SKM-1 treated with dmso at 0.1 percent for 144 hours (cell line): ENCODE measurements around the gene ST7L.

Source experiments
- DNase-seq: peaks from one replicate; lab custom pipeline; 2025; ENCODE audit not compliant: unreplicated experiment; lab: John Stamatoyannopoulos, UW

ST7L gene

DNA sequence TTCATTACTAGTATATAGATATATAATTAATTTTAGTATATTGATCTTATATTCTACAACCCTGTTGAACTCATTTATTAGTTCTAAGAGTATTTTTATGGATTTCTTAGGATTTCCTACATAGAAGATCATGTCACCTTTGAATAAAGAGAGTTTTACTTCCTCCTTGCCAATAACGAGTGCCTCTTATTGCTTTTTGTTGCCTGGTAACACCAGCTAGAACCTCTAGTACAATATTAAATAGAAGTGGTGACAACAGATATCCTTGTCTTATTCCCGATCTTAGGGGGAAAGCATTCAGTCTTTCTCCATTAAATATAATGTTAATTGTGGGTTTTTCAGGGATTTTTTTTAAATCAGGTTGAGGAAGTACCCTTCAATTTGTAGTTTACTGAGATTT, 69.4 kb downstream of the ST7L start:
- no peak for DNase-seq

DNA sequence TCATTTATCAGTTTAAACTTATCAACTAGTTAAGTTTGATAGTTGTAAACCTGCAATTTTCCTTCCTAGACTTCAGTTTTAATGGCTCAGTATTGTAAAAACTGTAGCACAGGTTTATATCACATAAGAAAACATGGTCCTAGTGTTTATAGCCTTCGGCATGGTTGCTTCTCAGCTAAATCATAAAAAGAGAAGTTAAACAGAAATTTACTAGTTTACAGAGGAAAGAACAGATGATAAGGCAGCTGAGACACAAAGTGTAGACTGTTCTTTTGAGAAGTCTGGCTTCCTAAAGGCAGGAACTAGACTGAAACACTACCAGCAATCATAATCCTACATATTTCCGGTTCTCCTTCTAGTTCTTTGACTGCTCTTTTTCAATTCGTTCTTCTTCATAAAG, 70.4 kb downstream of the ST7L start:
- DNase-seq = no peak

DNA sequence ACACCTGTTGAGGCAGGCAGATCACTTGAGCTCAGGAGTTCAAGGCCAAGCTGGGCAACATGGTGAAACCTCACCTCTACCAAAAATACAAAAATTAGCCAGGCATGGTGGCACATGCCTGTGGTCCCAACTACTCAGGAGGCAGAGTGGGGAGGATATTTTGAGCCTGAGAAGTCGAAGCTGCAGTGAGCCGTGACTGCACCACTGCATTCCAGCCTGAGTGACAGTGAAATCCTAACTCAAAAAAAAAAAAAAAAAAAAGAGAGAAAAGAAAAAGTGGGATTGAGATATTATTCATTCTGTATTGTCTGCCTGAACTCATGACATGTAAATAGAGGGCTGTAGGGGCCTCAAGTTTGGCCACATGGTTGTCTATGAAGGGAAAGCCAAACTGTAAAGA, 72.9 kb downstream of the ST7L start:
- no peak for DNase-seq

DNA sequence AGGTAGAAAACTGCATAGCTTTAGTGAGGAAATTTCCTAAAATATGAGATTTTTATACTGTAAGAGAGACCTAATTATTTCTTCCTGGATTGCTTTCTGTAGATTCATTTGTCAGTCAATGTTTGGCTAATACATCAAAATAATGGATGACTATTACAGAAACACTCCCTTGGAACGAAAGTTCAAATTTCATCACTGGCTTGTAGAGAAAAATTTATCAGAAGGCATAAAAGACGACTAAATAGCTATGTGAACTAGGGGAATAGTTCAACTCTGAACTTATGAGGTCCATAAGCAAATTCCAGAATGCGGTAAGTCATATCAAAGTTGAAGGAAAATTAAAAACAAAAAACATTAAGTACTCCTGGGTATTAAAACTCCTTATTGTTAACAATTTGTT, 74.2 kb downstream of the ST7L start:
- DNase-seq = no peak

DNA sequence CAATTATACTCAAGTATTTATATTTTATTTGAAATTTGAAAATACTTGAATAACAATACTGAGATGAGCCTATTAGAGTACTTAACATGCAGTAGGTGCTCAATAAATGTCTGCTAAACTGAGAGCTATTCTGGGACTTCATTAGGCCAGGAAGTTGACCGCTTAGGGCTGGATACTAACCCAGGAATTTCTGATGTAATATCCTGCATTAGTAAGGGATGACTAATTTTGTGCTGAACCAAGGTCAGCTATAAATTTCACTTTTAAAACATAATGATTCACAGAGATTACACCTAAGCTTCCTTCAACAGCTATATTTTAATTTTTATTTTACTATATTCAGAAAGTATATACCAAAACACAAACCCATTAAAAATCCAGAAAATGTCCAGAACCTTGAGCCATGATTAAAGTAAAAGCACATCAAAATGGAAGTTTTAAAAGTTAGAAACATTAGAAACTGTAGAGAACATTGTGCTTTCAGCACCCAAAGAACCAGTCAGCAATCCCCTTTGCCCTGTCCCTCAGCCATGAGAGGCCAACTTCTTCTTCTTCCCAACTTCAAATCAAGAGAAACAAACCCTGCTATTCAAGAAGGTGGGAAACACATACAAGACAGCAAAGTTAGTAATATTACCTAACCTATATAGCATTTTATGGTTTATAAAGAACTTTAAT, 74.8 kb downstream of the ST7L start:
- no peak for DNase-seq

DNA sequence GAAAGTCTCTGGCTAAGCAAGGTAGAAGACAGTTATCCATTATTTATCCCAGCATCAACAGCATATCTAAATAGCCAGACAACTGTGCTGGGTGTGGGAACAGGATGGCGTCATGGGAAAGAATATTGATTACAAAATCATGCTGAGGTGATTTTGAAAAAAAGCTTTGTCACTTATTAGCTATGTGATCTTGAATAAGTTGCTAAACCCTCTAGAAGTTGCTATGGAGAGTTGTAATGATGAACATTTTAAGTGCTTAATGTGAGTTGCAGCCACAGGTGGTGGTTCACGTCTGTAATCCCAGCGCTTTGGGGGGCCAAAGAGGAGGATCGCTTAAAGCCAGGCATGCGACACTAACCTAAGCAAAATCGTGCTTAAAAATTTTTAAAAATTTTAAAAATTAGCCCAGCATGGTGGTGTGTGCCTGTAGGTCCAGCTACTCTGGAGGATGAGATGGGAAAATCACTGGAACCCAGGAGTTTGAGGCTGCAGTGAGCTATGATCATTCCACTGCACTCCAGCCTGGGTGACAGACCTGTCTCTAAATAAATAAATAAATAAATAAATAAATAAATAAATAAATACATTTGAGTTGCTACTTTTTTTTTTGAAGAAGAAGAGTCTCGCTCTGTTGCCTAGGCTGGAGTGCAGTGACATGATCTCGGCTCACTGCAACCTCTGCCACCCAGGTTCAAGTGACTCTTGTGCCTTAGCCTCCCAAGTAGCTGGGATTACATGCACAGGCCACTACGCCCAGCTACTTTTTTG, 76.6 kb downstream of the ST7L start:
- DNase-seq = no peak

DNA sequence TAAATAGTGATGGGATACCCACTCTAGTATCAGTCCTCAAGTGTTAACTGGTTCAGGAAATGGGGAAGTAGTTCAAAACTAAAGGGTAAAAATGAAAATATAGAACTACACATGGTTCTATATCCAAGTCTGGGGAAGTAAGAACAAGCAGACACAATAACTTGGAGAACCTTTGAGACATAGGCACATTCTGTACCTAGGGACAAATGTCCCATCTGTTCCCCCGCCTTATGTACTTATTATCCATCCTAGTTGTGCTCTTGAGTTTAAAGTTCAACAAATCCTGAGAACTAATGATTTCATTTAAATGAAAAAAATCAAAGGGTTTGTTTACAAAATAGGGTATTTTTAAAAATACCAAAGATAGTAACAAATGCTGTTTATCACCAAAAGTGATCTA, 77.6 kb downstream of the ST7L start:
- no peak for DNase-seq

DNA sequence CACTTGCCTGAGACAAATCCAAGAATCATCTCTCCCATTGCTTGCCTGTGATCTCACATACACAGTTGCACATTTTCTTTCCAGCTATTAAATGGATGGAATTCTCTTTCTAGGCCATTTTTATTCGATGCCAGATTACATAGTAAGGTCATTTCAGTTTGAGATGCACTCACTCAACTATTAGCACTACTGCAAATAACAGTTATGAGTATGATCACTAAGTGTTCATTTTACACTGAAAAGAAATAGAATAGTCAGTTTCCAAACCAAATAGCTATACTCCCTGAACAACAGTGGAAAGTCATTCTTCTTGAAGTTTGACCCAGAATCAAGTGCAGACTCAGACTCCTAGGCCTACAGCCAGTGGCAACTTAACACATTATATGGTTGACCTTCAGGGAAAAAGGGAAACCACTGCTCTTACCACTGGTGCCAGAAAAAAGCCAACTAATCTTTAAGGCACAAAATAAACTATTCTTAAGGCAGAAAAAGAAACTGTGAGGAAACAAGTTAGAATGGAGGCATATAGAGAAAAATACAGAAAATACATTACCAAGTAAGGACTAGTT, 78.6 kb downstream of the ST7L start:
- no peak for DNase-seq

DNA sequence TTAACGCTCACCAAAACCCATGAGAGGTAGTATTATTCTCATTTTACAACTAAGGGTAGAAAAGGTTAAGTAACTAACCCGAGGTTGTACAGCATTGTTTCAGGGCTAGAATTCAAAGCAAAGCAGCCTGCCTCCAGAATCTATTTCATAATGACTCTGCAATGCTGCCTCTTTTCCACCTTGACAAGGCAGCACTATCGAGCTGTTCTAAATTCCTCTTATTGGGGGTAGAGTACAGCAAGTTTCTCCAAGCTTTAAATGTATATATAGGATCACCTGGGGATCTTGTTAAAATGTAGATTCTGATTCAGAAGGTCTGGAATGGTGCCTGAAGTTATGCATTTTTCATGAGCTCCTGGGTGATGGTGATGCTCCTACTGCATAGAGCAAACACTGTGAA, 80.1 kb downstream of the ST7L start:
- DNase-seq = no peak

DNA sequence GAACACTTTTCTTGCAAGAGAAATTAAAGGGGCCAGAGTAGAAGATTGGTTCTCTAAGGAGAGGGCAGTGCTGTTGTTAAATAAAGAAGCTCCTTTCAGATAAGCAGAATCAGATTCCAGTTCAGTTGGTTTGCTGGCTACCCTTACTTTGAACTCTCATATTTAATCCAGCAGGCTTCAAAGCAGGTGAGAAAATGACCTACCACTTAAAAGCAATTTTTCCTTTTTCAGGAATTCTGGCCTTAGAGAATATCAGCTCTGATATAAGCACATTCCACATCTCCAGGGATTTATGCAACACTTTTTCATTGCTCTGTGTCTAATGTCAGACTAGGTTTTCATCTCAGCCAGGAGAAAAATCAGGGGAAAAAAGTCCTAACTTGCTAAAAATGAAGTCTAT, 81.5 kb downstream of the ST7L start:
- no peak for DNase-seq

DNA sequence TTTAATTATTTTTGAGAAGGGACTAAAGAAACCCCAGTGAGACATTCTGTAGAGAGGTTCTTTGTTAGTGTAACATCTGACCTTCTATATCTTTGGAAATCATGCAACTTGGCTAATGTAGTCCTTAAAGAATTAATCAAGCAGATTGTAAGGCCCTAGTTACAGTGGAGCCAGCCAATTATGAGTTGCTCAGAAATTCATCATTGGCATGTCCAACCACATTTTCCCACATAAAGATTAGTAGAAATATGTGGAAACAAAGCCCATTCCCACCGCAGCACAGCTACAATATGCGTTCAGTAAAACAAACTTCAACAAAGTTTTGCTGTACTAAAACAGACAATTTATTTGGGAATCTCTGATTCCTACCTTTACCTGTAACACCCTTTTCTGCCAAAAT, 82.4 kb downstream of the ST7L start:
- DNase-seq = no peak

DNA sequence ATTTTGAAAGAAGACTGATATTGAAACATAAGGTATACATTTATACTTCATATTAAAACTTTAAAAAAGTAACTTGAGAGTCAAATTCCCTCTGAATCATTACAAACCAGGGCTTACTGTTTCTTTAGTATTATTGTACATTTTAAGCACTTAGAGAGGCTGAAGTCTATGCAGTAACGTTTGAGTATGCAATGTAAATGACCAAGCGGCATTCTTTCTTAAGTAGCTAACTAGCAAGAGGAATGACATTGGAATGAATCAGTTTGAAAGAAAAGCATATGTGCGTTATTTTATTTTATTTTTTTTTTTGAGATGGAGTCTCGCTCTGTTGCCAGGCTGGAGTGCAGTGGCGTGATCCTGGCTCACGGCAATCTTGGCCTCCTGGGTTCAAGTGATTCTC, 85.9 kb downstream of the ST7L start:
- DNase-seq = no peak

DNA sequence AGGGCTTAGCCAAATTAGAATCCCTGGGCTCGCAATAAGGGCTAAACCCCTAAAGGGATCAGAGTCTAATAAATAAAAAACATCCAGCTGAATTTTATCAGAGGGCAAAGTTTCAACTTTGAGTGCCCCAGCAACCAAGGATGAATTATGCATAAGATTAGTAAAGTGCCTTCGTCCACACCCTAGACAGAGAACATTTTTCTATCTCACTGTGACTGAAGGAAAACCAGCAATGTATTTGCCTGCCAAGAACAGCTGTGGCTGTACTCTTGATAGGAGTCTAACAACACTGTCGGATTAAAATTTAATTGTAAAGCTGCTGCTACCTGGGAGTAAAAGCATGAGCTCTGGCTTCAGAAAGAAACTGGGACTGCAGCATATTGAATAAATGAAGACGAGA, 86.9 kb downstream of the ST7L start:
- DNase-seq = no peak

DNA sequence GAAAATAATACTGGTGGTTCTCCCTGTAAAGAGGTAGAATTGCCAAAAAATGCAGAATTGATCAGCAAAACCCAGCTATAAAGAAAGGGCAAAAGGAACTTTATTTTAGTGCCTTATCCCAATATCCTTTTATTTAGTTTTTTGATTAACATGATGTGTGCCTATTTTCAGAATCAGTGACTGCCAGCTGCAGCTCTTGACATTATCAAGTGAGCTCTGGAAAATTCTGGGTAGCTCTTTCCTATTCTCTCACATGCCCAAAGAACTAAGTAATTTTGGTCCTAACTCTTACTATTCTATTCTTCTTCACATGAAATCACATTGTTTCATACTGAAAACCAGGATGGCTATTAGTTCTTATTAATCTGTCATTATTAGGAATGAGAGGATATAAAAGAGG, 88.1 kb downstream of the ST7L start:
- no peak for DNase-seq

DNA sequence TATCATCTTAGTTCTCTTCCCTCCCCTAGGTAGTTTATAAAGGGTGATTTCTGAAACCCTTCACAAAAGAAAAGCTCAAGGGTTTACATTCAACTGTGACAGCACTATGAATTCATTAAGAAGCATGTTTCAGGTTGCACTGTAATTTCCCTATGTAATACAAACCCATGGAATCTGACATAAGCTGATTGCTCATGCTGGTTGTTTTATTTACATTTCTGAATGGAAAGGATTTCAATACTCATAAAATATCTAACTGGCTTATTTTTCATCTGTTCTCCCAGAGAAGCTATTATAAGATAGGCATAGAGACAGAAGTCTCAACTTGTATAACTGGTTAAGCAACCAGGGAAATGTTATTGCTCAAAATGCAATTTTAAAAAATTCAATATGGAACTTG, 89.6 kb downstream of the ST7L start:
- DNase-seq = no peak

DNA sequence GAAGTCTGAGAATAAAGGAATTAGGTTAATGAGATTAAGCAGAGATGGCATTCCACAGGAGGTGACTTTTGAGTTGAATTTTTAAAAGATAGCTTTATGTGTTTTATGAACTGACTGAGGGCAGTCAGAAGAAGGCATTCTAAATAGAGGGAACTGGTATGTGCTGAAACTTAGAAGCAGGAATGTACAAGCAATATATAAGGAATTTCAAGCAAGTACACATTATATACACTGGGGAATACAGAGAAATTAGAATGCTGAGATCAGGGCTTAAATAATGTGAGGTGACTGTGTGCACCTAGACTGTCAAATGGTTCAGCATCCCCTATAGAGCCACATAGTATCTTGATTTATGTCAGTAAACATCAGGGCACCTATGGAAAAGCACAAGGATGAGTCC, 90.9 kb downstream of the ST7L start:
- no peak for DNase-seq

DNA sequence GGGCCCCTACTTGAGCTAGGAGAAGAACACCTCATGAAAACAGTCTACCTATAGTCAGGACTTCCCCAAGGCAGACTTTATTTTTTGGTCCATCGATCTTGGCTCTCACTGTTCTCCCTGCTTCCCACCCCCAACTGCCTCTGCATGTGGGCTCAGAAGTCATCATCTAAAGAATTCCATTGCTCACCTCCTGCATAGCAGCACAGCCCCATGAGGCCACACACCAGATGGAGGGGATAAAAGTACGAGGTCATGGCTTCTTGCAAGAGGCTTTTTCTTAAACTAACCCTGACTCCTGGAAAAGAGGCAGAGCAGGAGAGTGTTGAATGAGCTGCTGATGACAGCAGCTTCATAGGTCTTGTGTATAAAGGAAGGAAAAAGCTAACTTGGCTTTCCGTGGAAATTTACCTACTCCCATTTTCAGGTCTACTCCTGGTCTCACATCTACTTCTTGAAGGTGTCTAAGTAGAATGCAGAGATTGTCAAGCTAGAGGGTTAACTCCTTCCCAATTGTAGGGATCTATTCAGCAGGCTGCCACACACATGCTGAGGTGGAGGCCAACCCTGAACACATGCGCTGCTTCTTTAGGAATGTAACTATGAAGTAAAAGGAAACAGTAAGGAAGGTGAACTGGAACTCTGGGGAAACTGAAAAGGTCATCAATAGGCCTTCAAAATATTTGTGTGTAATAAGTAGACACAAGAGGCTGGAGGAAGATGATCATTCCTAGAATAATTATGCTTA, 91.5 kb downstream of the ST7L start:
- no peak for DNase-seq

DNA sequence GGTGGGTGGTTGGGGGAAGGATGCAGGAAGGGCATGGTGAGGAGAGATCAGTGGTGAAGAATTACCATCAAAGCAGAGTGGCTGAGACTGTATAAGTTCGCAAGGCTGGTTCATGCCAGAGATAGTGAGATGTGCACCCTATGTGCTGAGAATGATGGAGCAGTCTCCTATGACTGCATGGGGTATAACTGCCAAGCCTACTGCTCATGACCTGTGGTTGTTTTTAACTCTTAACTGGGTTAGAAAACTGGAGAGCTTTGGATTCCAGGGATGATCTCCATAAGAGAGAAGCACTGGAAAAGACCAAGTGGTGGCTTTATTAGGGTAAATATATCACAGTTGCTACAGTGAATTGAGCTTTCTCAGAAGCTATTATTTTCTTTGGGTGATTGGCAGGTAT, 94.0 kb downstream of the ST7L start:
- DNase-seq = no peak

DNA sequence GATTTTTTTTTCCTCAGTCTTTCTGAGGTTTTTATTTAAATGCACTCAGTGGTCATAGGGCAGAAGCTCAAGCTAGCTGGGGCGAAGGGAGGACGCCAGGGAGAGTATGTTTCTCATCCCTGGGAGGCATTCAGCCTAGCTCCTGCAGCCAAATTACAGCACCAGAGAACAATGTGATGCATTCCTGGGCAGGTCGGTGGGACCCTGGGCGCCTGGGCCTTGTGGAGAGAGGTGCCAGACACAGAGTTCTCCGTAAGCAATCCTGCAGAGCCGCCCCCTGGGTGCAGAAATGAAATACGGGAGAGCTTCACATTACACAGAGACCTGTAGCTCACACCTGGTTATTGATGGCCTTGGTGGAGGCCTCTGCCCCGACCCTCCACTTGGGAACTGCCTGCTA, 94.7 kb downstream of the ST7L start:
- DNase-seq = no peak

DNA sequence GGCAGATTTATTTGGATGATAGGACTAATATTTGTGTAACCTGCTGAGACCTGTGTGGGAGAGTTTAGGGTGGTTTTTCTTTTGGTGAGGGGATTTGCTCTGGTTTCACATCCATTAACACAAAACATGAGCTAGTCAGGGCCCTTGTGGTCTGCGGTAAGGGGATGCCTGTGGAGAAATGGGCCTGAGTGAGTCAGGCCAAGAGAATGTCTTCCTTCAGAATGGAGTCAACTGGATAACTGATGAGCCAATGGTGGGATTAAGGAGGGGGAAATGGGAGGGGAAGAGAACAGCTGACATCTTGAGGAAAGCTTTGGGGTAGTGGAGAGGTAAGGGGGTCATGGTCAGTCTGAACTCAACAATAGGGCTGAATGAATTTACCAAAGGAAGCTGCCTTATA, 96.3 kb downstream of the ST7L start:
- DNase-seq = no peak

DNA sequence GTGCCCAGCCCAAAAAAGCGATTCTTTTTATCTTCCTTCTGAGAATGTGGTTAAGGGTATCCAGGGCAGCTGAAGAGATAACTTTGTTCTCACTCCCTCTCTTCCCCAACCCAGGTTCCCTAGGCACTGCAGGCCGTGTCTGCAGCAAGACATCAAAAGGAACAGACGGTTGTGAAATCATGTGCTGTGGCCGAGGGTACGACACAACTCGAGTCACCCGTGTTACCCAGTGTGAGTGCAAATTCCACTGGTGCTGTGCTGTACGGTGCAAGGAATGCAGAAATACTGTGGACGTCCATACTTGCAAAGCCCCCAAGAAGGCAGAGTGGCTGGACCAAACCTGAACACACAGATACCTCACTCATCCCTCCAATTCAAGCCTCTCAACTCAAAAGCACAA, 98.8 kb downstream of the ST7L start:
- no peak for DNase-seq

DNA sequence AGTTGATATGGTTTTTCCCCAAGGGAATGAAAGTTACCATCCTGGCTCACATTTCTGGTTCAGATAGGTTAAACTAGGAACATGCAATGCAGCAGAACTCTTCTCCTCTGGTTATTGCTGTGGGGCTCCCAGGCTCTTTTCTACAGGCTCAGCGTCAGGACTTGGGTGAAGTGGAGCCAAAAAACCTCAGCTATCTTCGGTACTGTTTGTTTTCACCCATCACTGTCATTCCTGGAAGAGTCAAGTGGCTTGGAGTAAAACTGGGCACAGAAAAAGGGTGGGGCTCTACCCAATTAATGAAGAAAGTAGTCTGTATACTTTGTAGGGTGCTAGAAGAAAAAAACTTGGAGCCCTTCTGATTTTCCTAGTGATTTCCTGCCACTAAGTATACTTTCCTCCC, 100.8 kb downstream of the ST7L start:
- no peak for DNase-seq
